HepG2 (cell line): Measurements from ENCODE around the gene ZNF513. TPM values are rescaled to one million over a fixed set of nuclear protein-coding genes. Genes with fewer than 3 reads are reported as not detected.
A peak's percentile ranks its signal among the peaks of the same experiment; 100 is the strongest.

Experiments
- ARNT ChIP-seq: fragments of 450-650 bp; IDR thresholded peaks from 2 replicates; pipeline ENCODE4 v1.6.1; 2017
- HNRNPLL ChIP-seq: fragments of 200-400 bp; formaldehyde crosslinking; IDR thresholded peaks from 2 replicates; pipeline ENCODE4 v1.6.1; 2017; ENCODE audit warnings: mild to moderate bottlenecking, low read depth, low read length; ENCODE audit not compliant: poor library complexity, severe bottlenecking
- IKZF1 ChIP-seq: fragments of 450-650 bp; IDR thresholded peaks from 2 replicates; pipeline ENCODE4 v1.7.1; 2016
- NFKBIZ ChIP-seq: IDR thresholded peaks from 2 replicates; pipeline ENCODE4 v1.6.1; 2018; ENCODE audit warnings: missing genetic modification reagents, missing compliant biosample characterization
- NKX3-1 ChIP-seq: sonication (generic); formaldehyde crosslinking; IDR thresholded peaks from 2 replicates; pipeline ENCODE4 v1.5.0; 2020; ENCODE audit warnings: missing genetic modification reagents
- SP140L ChIP-seq: sonication (generic); formaldehyde crosslinking; IDR thresholded peaks from 2 replicates; pipeline ENCODE4 v1.4.0; 2020; ENCODE audit warnings: missing genetic modification reagents, borderline replicate concordance
- SSRP1 ChIP-seq: IDR thresholded peaks from 2 replicates; pipeline ENCODE4 v1.6.1; 2016; ENCODE audit warnings: control low read depth
- SUZ12 ChIP-seq: fragments of 150-350 bp; IDR thresholded peaks from 2 replicates; pipeline ENCODE4 v1.6.1; 2014; ENCODE audit warnings: low read depth, low read length
- TMF1 ChIP-seq: sonication (generic); formaldehyde crosslinking; IDR thresholded peaks from 2 replicates; pipeline ENCODE4 v1.8.1; 2022; ENCODE audit warnings: low read depth, missing genetic modification reagents
- ZMAT3 ChIP-seq: sonication (generic); formaldehyde crosslinking; conservative IDR thresholded peaks from 2 replicates; pipeline ENCODE4 v1.7.0; 2021; ENCODE audit warnings: missing genetic modification reagents
- ZMYM4 ChIP-seq: sonication (generic); formaldehyde crosslinking; IDR thresholded peaks from 2 replicates; pipeline ENCODE4 v1.8.1; 2023; ENCODE audit warnings: mild to moderate bottlenecking, missing genetic modification reagents
- ZNF205 ChIP-seq: IDR thresholded peaks from 2 replicates; pipeline ENCODE4 v1.6.1; 2018; ENCODE audit warnings: missing biosample characterization, missing genetic modification reagents
- ZNF251 ChIP-seq: sonication (generic); formaldehyde crosslinking; IDR thresholded peaks from 2 replicates; pipeline ENCODE4 v1.9.0; 2021; ENCODE audit warnings: mild to moderate bottlenecking, missing genetic modification reagents
- ZNF30 ChIP-seq: sonication (generic); formaldehyde crosslinking; IDR thresholded peaks from 2 replicates; pipeline ENCODE4 v1.5.0; 2020; ENCODE audit warnings: mild to moderate bottlenecking, missing genetic modification reagents
- ZNF329 ChIP-seq: sonication (generic); formaldehyde crosslinking; IDR thresholded peaks from 2 replicates; pipeline ENCODE4 v1.9.0; 2021; ENCODE audit warnings: low read depth, mild to moderate bottlenecking, missing genetic modification reagents
- ZNF331 ChIP-seq: sonication (generic); formaldehyde crosslinking; IDR thresholded peaks from 2 replicates; pipeline ENCODE4 v1.4.0; 2020; ENCODE audit warnings: missing genetic modification reagents
- ZNF333 ChIP-seq: sonication (generic); formaldehyde crosslinking; IDR thresholded peaks from 2 replicates; pipeline ENCODE4 v1.4.0; 2020; ENCODE audit warnings: mild to moderate bottlenecking, missing genetic modification reagents, borderline replicate concordance
- ZNF382 ChIP-seq: sonication (generic); formaldehyde crosslinking; IDR thresholded peaks from 2 replicates; pipeline ENCODE4 v1.5.0; 2020; ENCODE audit warnings: missing genetic modification reagents, mild to moderate bottlenecking, borderline replicate concordance
- ZNF564 ChIP-seq: sonication (generic); formaldehyde crosslinking; IDR thresholded peaks from 2 replicates; pipeline ENCODE4 v1.8.1; 2023; ENCODE audit warnings: mild to moderate bottlenecking, missing genetic modification reagents
- ZSCAN12 ChIP-seq: sonication (generic); formaldehyde crosslinking; IDR thresholded peaks from 2 replicates; pipeline ENCODE4 v1.9.0; 2021; ENCODE audit warnings: mild to moderate bottlenecking, missing genetic modification reagents
- polyA plus RNA-seq, 8 experiments: library from polyadenylated mRNA; depleted of rRNA in 3 of 8; stranded (reverse) in 7 of 8; unstranded in 1 of 8; fragments of >200 nt; fragmentation: Illumina TruSeq in 4 of 8; extraction: Trizol in 4 of 8; gene quantifications; 2 replicates each; pipeline versions ENCODE4 v1.2.1 to v1.2.3, GENCODE V29; 2011 to 2016; ENCODE audit warnings: low read depth in 4 of 8, missing spikeins in 1 of 8, mixed read lengths in 1 of 8; ENCODE audit not compliant: insufficient read depth in 1 of 8
- total RNA-seq, 5 experiments: library from RNA; depleted of rRNA; stranded (reverse); fragments of >200 nt; fragmentation: Illumina TruSeq; extraction: Trizol; gene quantifications; 2 replicates each; pipeline ENCODE4 v1.2.3, GENCODE V29; 2016; ENCODE audit warnings: low read depth in 1 of 5
- TF ChIP-seq, protein P1 (sequence below): sonication (generic); formaldehyde crosslinking; IDR thresholded peaks from 2 replicates; pipeline ENCODE4 v1.8.0; 2022; ENCODE audit warnings: missing genetic modification reagents, mild to moderate bottlenecking, inconsistent platforms, borderline replicate concordance
- TF ChIP-seq, protein P2 (sequence below): sonication (generic); formaldehyde crosslinking; IDR thresholded peaks from 2 replicates; pipeline ENCODE4 v1.4.0; 2020; ENCODE audit warnings: mild to moderate bottlenecking, missing genetic modification reagents
- TF ChIP-seq, protein P3 (sequence below): IDR thresholded peaks from 2 replicates; pipeline ENCODE4 v1.6.1; 2016; ENCODE audit warnings: missing genetic modification reagents, missing compliant biosample characterization
- TF ChIP-seq, protein P4 (sequence below): sonication (generic); formaldehyde crosslinking; IDR thresholded peaks from 2 replicates; pipeline ENCODE4 v1.4.0; 2020; ENCODE audit warnings: low read depth, mild to moderate bottlenecking, missing genetic modification reagents
- TF ChIP-seq, protein P5 (sequence below): IDR thresholded peaks from 2 replicates; pipeline ENCODE4 v1.6.1; 2016; ENCODE audit warnings: missing compliant biosample characterization, missing genetic modification reagents, borderline replicate concordance
- TF ChIP-seq, protein P6 (sequence below): sonication (generic); formaldehyde crosslinking; IDR thresholded peaks from 2 replicates; pipeline ENCODE4 v1.5.1; 2020; ENCODE audit warnings: missing genetic modification reagents, mild to moderate bottlenecking, borderline replicate concordance

Gene ZNF513
- total and polyA plus RNA-seq, 2 of the 13 experiments (the other 11 are each of a cell fraction or from before 2014, with no cell fraction given): 4.9 to 6.3 TPM

DNA sequence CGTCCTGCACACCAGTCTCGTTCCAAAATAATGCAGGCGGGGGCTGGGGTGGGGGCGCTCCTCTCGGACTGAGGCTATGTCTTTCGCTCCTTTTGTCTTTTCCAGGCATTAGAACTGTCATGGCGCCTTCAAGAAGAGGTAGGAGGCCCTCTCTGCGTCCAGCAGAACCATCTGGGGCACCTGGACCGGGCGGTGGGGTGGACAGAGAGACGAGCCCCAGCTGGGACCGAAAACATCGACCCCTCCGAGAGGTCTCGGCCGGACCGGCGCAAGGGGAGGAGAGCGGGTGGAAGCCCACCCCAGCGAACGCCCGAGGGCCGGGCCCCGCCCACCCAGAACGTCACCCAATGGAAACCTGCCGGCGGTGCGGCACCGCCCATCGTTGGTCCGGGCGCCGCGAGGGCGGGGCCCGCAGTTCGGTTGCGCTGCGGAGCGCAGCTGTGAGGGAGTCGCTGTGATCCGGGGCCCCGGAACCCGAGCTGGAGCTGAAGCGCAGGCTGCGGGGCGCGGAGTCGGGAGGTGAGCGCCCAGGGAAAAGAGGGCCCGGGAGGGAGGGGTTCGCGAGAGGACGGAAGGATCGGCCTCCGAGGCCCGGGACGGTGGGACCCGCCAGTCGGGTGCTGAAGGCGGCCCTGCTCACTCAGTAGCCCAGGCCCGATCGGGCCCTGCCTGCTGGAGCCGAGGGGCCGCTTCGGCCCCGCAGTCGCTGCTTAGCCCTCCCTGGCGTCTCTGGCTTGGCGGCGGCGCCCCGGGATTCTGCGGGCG lies 47.9 kb upstream of the ZNF513 start, which contains the start of gene NRBP1 (continued):
- TF ChIP-seq, protein P1, sequence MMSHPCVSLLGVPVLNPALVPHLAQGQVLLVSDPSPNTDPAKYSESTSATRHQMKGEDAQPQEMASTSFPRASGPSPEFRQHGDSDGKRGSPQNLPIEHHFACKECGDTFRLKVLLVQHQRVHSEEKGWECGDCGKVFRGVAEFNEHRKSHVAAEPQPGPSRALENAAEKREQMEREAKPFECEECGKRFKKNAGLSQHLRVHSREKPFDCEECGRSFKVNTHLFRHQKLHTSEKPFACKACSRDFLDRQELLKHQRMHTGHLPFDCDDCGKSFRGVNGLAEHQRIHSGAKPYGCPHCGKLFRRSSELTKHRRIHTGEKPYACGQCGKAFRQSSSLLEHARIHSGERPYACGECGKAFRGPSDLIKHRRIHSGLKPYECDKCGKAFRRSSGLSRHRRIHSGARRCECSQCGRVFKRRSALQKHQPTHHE (CRISPR knock-in tag): peak; percentile 71
- TF ChIP-seq, protein P2, sequence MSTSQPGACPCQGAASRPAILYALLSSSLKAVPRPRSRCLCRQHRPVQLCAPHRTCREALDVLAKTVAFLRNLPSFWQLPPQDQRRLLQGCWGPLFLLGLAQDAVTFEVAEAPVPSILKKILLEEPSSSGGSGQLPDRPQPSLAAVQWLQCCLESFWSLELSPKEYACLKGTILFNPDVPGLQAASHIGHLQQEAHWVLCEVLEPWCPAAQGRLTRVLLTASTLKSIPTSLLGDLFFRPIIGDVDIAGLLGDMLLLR (CRISPR knock-in tag): peak; percentile 50
- TF ChIP-seq ZNF30 (CRISPR knock-in tag): no peak
- TF ChIP-seq, protein P3, sequence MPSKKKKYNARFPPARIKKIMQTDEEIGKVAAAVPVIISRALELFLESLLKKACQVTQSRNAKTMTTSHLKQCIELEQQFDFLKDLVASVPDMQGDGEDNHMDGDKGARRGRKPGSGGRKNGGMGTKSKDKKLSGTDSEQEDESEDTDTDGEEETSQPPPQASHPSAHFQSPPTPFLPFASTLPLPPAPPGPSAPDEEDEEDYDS (CRISPR knock-in tag): peak; percentile 91
- TF ChIP-seq ZNF333 (CRISPR knock-in tag): peak; percentile 89; the same call in 1 of the 2 replicates
- no peak; the same call in 1 of the 2 replicates for TF ChIP-seq ZNF331 (CRISPR knock-in tag)
- 0 out of 2 replicates have a peak, but pooled peaks have one; percentile 50 for TF ChIP-seq ZNF205 (CRISPR knock-in tag)
- TF ChIP-seq, protein P4, sequence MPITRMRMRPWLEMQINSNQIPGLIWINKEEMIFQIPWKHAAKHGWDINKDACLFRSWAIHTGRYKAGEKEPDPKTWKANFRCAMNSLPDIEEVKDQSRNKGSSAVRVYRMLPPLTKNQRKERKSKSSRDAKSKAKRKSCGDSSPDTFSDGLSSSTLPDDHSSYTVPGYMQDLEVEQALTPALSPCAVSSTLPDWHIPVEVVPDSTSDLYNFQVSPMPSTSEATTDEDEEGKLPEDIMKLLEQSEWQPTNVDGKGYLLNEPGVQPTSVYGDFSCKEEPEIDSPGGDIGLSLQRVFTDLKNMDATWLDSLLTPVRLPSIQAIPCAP (CRISPR knock-in tag): no peak
- TF ChIP-seq ZSCAN12 (CRISPR knock-in tag): 0 out of 2 replicates have a peak, but pooled peaks have one; percentile 52
- peak; percentile 89 for TF ChIP-seq ZMYM4 (CRISPR knock-in tag)
- no peak for TF ChIP-seq IKZF1
- TF ChIP-seq SSRP1 (CRISPR knock-in tag): no peak
- no peak for TF ChIP-seq ZNF382 (CRISPR knock-in tag)
- peak; percentile 95 for TF ChIP-seq HNRNPLL
- TF ChIP-seq TMF1 (CRISPR knock-in tag): no peak
- peak; percentile 66 for TF ChIP-seq NFKBIZ (CRISPR knock-in tag)
- no peak for TF ChIP-seq ARNT
- TF ChIP-seq ZNF564 (CRISPR knock-in tag): peak; percentile 89
- no peak for TF ChIP-seq ZNF251 (CRISPR knock-in tag)
- peak; percentile 95 for TF ChIP-seq ZMAT3 (CRISPR knock-in tag)
- TF ChIP-seq SP140L: no peak
- no peak for TF ChIP-seq SUZ12
- peak; percentile 79 for TF ChIP-seq ZNF329
- TF ChIP-seq, protein P5, sequence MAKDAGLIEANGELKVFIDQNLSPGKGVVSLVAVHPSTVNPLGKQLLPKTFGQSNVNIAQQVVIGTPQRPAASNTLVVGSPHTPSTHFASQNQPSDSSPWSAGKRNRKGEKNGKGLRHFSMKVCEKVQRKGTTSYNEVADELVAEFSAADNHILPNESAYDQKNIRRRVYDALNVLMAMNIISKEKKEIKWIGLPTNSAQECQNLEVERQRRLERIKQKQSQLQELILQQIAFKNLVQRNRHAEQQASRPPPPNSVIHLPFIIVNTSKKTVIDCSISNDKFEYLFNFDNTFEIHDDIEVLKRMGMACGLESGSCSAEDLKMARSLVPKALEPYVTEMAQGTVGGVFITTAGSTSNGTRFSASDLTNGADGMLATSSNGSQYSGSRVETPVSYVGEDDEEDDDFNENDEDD (CRISPR knock-in tag): peak; percentile 40; the same call in 1 of the 2 replicates
- peak; percentile 61; the same call in 1 of the 2 replicates for TF ChIP-seq NKX3-1 (CRISPR knock-in tag)
- TF ChIP-seq, protein P6, sequence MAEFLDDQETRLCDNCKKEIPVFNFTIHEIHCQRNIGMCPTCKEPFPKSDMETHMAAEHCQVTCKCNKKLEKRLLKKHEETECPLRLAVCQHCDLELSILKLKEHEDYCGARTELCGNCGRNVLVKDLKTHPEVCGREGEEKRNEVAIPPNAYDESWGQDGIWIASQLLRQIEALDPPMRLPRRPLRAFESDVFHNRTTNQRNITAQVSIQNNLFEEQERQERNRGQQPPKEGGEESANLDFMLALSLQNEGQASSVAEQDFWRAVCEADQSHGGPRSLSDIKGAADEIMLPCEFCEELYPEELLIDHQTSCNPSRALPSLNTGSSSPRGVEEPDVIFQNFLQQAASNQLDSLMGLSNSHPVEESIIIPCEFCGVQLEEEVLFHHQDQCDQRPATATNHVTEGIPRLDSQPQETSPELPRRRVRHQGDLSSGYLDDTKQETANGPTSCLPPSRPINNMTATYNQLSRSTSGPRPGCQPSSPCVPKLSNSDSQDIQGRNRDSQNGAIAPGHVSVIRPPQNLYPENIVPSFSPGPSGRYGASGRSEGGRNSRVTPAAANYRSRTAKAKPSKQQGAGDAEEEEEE (CRISPR knock-in tag): no peak
